Kidney (tissue), 14 donors: ENCODE results near the gene CNTN5. TPM values are rescaled to one million over a fixed set of nuclear protein-coding genes. Genes with fewer than 3 reads are reported as not detected.

Source experiments
- DNase-seq, 5 donors: peaks; one replicate each; pipeline ENCODE4 v3.0.0-alpha.2; 2013 to 2020
- FAIRE-seq: peaks from 2 replicates; lab custom pipeline; 2012; peaks lifted over from hg19 to GRCh38; lab: Jason Lieb, UNC
- H3K27ac ChIP-seq, 2 donors: one replicate each; pipeline ENCODE4 v1.7.0; 2013; ENCODE audit warnings: low read depth in 2 of 2, low read length in 2 of 2, inconsistent platforms in 1 of 2
- H3K27me3 ChIP-seq: one replicate; pipeline ENCODE4 v1.7.1; 2013; ENCODE audit warnings: low read length, inconsistent platforms; ENCODE audit not compliant: control insufficient read depth, insufficient read depth
- H3K36me3 ChIP-seq, 3 donors: one replicate each; pipeline versions ENCODE4 v1.7.0 to v1.7.1; 2013; ENCODE audit warnings: low read length in 3 of 3, control low read depth in 1 of 3, inconsistent platforms in 1 of 3; ENCODE audit not compliant: insufficient read depth in 3 of 3, control insufficient read depth in 2 of 3
- H3K4me1 ChIP-seq, 3 donors: one replicate each; pipeline versions ENCODE4 v1.7.0 to v1.7.1; 2013; ENCODE audit warnings: low read length in 3 of 3, inconsistent platforms in 1 of 3, low read depth in 1 of 3; ENCODE audit not compliant: control insufficient read depth in 2 of 3, insufficient read depth in 2 of 3
- H3K4me3 ChIP-seq, 3 donors: one replicate each; pipeline versions ENCODE4 v1.7.0 to v1.8.1; 2013; ENCODE audit warnings: low read length in 3 of 3, control low read depth in 1 of 3, inconsistent platforms in 1 of 3
- H3K9ac ChIP-seq, 3 donors: one replicate each; pipeline versions ENCODE4 v1.7.0 to v1.7.1; 2013; ENCODE audit warnings: low read length in 3 of 3, control low read depth in 1 of 3, inconsistent platforms in 1 of 3
- H3K9me3 ChIP-seq, 3 donors: one replicate each; pipeline versions ENCODE4 v1.7.0 to v1.7.1; 2013; ENCODE audit warnings: low read length in 3 of 3, control low read depth in 1 of 3, inconsistent platforms in 1 of 3; ENCODE audit not compliant: control insufficient read depth in 2 of 3, insufficient read depth in 1 of 3
- intact Hi-C: fragments of 100-400 bp; cut with DNase I; formaldehyde crosslinking; loops from one replicate; pipeline ENCODE4 v1.11.1; 2022
- polyA plus RNA-seq: library from polyadenylated mRNA; stranded (reverse); fragments of 350-450 nt; fragmentation: Illumina TruSeq; extraction: RNeasy Lipid Tissue Mini Kit (QIAGEN cat#74804); gene quantifications from one replicate; pipeline ENCODE4 v1.2.3, GENCODE V29; 2014; ENCODE audit warnings: low read depth, low replicate concordance; ENCODE audit not compliant: insufficient read depth
- total RNA-seq: library from RNA; stranded (reverse); fragmentation: NEBNext Ultra II Directional; extraction: Animal tissue kit (Norgen Biotek cat#: 25700); gene quantifications from one replicate; pipeline ENCODE4 v1.2.1, GENCODE V29; 2021
- TF ChIP-seq, protein P1 (sequence below): IDR thresholded peaks from 3 replicates; pipeline ENCODE4 v1.5.1; 2012; ENCODE audit warnings: mild to moderate bottlenecking, moderate library complexity, borderline replicate concordance; ENCODE audit not compliant: insufficient read depth; ENCODE audit errors: extremely low read depth
- donor health status: control.
- donor health status: control.
- donor health status: control.
- donor health status: control.
- donor health status: control.
- donor health status: DM: yes; HTN: yes; CAD: no.
- donor health status: Normal renal cell carcinoma (clear cell type).

The CNTN5 gene
- total and polyA plus RNA-seq, 2 donors from 2014 or later = 0.11 to 0.66 TPM

DNA sequence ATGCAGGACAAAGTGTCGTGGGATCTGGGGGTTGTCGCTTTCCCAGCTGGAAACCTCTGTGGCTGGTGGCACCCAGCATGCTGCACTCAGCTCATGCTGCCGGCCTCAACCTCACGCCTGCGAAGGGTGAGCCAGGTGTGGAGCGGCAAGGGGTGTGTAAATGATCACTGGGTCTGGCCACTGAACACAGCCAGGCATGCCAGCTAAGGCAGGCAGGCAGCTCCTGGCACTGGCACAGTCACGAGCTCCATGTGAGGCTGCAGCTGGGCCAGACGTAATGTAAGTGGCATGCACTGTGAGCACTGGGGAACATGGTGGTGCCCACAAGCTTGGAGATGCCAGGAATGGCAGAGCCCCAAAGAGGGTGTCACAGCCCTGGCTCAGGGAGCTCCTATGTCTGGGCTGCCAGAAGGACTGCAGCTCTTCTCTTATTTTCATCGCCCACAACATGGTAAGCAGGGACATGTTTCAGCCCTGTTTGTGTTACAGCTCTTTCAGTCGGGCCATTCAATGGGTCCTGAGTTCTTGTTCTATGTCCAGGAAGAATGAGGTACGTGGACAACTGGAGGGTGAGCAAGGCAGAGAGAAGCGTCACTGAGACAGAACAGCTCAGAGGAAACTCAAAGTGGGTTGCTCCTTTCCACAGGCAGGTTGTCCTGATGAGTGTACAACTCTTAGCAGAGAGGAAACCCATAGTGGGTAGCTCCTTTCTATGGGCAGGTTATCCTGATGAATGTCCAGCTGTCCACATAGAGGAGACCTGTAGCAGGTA lies 403.8 kb downstream of the CNTN5 start:
- FAIRE-seq = no peak

DNA sequence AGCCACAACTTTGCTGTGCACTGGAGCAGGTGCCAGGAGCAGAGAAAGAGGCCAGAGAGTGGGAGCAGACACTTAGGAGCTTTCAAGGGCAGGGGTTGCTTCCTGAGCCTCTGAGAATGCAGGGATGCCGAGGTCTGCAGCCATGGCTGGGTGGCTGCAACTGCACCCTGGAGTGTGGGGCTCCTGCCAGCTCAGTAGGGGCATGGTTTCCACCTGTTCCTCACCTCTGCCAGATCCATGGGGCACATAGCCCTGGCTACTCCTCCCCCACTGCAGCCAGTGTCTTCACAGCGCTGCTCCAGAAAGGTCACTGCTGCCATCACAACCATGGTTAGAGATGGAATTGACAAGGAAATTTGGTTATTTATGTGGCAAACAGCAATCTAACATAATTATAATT lies 404.8 kb downstream of the CNTN5 start:
- FAIRE-seq (no peak), DNase-seq (no peak)
- no peaks in the 10 kb centered on the region for H3K27me3 ChIP-seq
- H3K36me3 ChIP-seq = no peaks in the 10 kb centered on the region
- H3K4me3 ChIP-seq = no peak overlapping the region
- H3K27ac ChIP-seq = no peak overlapping the region
- intact Hi-C loops = no loop called here
- H3K9ac ChIP-seq = no peak overlapping the region
- H3K9me3 ChIP-seq = no peaks in the 10 kb centered on the region
- H3K4me1 ChIP-seq = no peaks in the 10 kb centered on the region
- TF ChIP-seq, protein P1, sequence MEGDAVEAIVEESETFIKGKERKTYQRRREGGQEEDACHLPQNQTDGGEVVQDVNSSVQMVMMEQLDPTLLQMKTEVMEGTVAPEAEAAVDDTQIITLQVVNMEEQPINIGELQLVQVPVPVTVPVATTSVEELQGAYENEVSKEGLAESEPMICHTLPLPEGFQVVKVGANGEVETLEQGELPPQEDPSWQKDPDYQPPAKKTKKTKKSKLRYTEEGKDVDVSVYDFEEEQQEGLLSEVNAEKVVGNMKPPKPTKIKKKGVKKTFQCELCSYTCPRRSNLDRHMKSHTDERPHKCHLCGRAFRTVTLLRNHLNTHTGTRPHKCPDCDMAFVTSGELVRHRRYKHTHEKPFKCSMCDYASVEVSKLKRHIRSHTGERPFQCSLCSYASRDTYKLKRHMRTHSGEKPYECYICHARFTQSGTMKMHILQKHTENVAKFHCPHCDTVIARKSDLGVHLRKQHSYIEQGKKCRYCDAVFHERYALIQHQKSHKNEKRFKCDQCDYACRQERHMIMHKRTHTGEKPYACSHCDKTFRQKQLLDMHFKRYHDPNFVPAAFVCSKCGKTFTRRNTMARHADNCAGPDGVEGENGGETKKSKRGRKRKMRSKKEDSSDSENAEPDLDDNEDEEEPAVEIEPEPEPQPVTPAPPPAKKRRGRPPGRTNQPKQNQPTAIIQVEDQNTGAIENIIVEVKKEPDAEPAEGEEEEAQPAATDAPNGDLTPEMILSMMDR = no peak

More for the DNA sequence above, 403.8 kb downstream of the CNTN5 start:
- no peaks in the 10 kb centered on the region for H3K27me3 ChIP-seq
- intact Hi-C loops = no loop called here
- H3K9ac ChIP-seq = no peak overlapping the region
- H3K4me3 ChIP-seq = no peak overlapping the region
- DNase-seq = peak in 1 of 5 donors; percentile 53
- no peak overlapping the region for H3K27ac ChIP-seq
- H3K4me1 ChIP-seq = no peaks in the 10 kb centered on the region
- H3K9me3 ChIP-seq = no peaks in the 10 kb centered on the region
- H3K36me3 ChIP-seq = no peaks in the 10 kb centered on the region
- TF ChIP-seq, protein P1 = no peak

DNA sequence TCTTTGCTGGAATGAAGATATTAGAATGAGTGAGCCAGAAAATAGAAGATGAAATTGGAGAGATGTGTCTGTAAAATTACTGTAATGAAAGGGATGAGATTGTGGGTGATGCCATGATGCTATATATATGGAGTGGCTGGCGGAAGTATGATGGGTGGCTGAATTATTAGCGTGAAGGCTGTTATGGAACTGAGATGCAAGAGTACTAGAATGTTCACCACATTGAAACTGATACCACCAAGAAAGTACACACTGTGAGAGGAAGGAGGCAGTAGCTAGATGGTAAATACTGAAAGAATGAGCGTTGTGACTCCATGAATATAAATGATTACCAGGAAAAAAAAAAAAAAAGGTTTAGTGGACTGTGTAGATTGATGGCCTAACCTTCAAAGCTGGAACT lies 411.9 kb downstream of the CNTN5 start:
- intact Hi-C loops = no loop called here
- Histone ChIP-seq H3K9ac (no peak overlapping the region), H3K36me3 (no peaks in the 10 kb centered on the region), H3K27me3 (no peaks in the 10 kb centered on the region), H3K9me3 (no peaks in the 10 kb centered on the region), H3K4me1 (no peaks in the 10 kb centered on the region), H3K27ac (no peak overlapping the region), H3K4me3 (no peak overlapping the region)
- FAIRE-seq = no peak
- no peak for DNase-seq
- TF ChIP-seq, protein P1 = no peak
